GM23338 (cell line): ENCODE results near the gene UBE2J1. TPM values are rescaled to one million over a fixed set of nuclear protein-coding genes. Genes with fewer than 3 reads are reported as not detected.

Experiments
- ATAC-seq: fragments of 200-7000 bp; cut with Tn5 transposase; 3 replicates; pipeline ENCODE4 v1.9.1; 2020
- DNase-seq: peaks from one replicate; pipeline ENCODE4 v3.0.0-alpha.2; 2015; ENCODE audit warnings: low spot score
- H2AFZ ChIP-seq: fragments of 200-600 bp; sonication (generic); 2 replicates; pipeline ENCODE4 v1.8.0; 2016; ENCODE audit warnings: antibody characterized with exemption, mild to moderate bottlenecking, moderate library complexity
- H3F3A ChIP-seq: fragments of 200-600 bp; sonication (generic); replicated peaks from 2 replicates; pipeline ENCODE4 v1.8.0; 2017; ENCODE audit warnings: antibody characterized with exemption, mixed run types, low read depth
- H3K27ac ChIP-seq: fragments of 200-600 bp; sonication (generic); 2 replicates; pipeline ENCODE4 v1.6.1; 2016; ENCODE audit warnings: low read depth
- H3K27me3 ChIP-seq: fragments of 200-600 bp; sonication (generic); 2 replicates; pipeline ENCODE4 v1.8.0; 2016; ENCODE audit warnings: mild to moderate bottlenecking, mixed run types, moderate library complexity; ENCODE audit not compliant: insufficient read depth
- H3K36me3 ChIP-seq: fragments of 200-600 bp; sonication (generic); 2 replicates; pipeline ENCODE4 v1.8.0; 2016; ENCODE audit warnings: mild to moderate bottlenecking; ENCODE audit not compliant: insufficient read depth
- H3K4me1 ChIP-seq: fragments of 200-600 bp; sonication (generic); 2 replicates; pipeline ENCODE4 v1.8.0; 2016; ENCODE audit warnings: mild to moderate bottlenecking, moderate library complexity; ENCODE audit not compliant: insufficient read depth
- H3K4me2 ChIP-seq: fragments of 200-600 bp; sonication (generic); 2 replicates; pipeline ENCODE4 v1.7.1; 2017; ENCODE audit warnings: mixed run types
- H3K4me3 ChIP-seq: fragments of 200-600 bp; sonication (generic); 2 replicates; pipeline ENCODE4 v1.6.1; 2016; ENCODE audit warnings: mixed run types
- H3K79me2 ChIP-seq: fragments of 200-600 bp; sonication (generic); replicated peaks from 2 replicates; pipeline ENCODE4 v1.8.0; 2017; ENCODE audit warnings: mild to moderate bottlenecking; ENCODE audit not compliant: insufficient read depth
- H3K9me2 ChIP-seq: fragments of 200-600 bp; sonication (generic); 2 replicates; pipeline ENCODE4 v1.8.0; 2017; ENCODE audit not compliant: insufficient read depth
- H4K20me1 ChIP-seq: fragments of 200-600 bp; sonication (generic); replicated peaks from 2 replicates; pipeline ENCODE4 v1.8.0; 2017; ENCODE audit warnings: mild to moderate bottlenecking; ENCODE audit not compliant: insufficient read depth
- H3K27ac Mint-ChIP-seq: 2 replicates; pipeline ENCODE4 v1.8.0; 2020; ENCODE audit warnings: inconsistent platforms, mild to moderate bottlenecking, moderate library complexity, mixed read lengths
- H3K27me3 Mint-ChIP-seq: 3 replicates; pipeline ENCODE4 v1.8.0; 2022; ENCODE audit warnings: low read depth, mild to moderate bottlenecking, moderate library complexity, mixed read lengths, inconsistent platforms; ENCODE audit not compliant: insufficient read depth, poor library complexity
- H3K36me3 Mint-ChIP-seq: 3 replicates; pipeline ENCODE4 v1.8.0; 2021; ENCODE audit warnings: low read depth, mild to moderate bottlenecking, inconsistent platforms, moderate library complexity, mixed read lengths
- H3K4me1 Mint-ChIP-seq: 3 replicates; pipeline ENCODE4 v1.8.0; 2020; ENCODE audit warnings: mild to moderate bottlenecking, inconsistent platforms, mixed read lengths
- H3K4me3 Mint-ChIP-seq: 3 replicates; pipeline ENCODE4 v1.8.0; 2021; ENCODE audit warnings: moderate library complexity, mild to moderate bottlenecking, inconsistent platforms, mixed read lengths
- H3K9me3 Mint-ChIP-seq: 3 replicates; pipeline ENCODE4 v1.8.0; 2020; ENCODE audit warnings: moderate library complexity, mild to moderate bottlenecking, inconsistent platforms, mixed read lengths
- CREB1 ChIP-seq: fragments of 250-450 bp; sonication (Bioruptor Pico); IDR thresholded peaks from 2 replicates; pipeline ENCODE4 v1.5.0; 2020; ENCODE audit warnings: low read depth, mild to moderate bottlenecking, moderate library complexity
- CTCF ChIP-seq, 2 experiments: fragments of 200-600 bp in 1 of 2; sonication (generic) in 1 of 2; conservative IDR thresholded peaks; 2 replicates each; pipeline versions ENCODE4 v1.5.1 to v1.6.1; 2016 to 2017; ENCODE audit warnings: antibody characterized with exemption in 2 of 2, low read depth in 2 of 2, mild to moderate bottlenecking in 2 of 2, moderate library complexity in 1 of 2
- JUNB ChIP-seq: IDR thresholded peaks from one replicate; pipeline ENCODE4 v1.6.1; 2016; ENCODE audit warnings: antibody characterized with exemption; ENCODE audit not compliant: unreplicated experiment
- POLR2AphosphoS5 ChIP-seq: IDR thresholded peaks from 2 replicates; pipeline ENCODE4 v1.6.1; 2016; ENCODE audit warnings: antibody characterized with exemption, low read depth
- ZNF462 ChIP-seq: fragments of 250-450 bp; sonication (Bioruptor Pico); IDR thresholded peaks from 2 replicates; pipeline ENCODE4 v1.5.0; 2020; ENCODE audit warnings: mild to moderate bottlenecking, moderate library complexity
- polyA plus RNA-seq: library from polyadenylated mRNA; unstranded; fragments of >200 nt; fragmentation: Nextera tagmentation; extraction: Ambion mirVana; gene quantifications from 2 replicates; pipeline ENCODE4 v1.2.1, GENCODE V29; 2016
- total RNA-seq: library from RNA; depleted of rRNA; stranded (reverse); fragments of >200 nt; shearing (Covaris generic); gene quantifications from 2 replicates; pipeline ENCODE4 v1.2.3, GENCODE V29; 2014

UBE2J1 gene
- total and polyA plus RNA-seq, 2 experiments from 2014 or later, result 7.5 to 13.1 TPM

GRCh38 chr6:89353702-89354392 lies 1.3 kb upstream of the UBE2J1 start:
- no peaks in the 10 kb centered on the region for H3K9me3 Mint-ChIP-seq
- TF ChIP-seq CTCF (conservative IDR thresholded peaks at IDR 0.05; ENCODE audit: low read depth in 2 of 2) (no peak), POLR2AphosphoS5 (no peak), CREB1 (CRISPR knock-in tag) (no peak), ZNF462 (CRISPR knock-in tag) (no peak), JUNB (no peak)
- peak overlapping the region; percentile 60 for H3K4me3 Mint-ChIP-seq
- H3K27me3 Mint-ChIP-seq, result peaks cover 17% of the 10 kb centered on the region
- no peak for DNase-seq
- Histone ChIP-seq H3F3A (0 out of 2 replicates have a peak, but pooled peaks cover 4% of the 10 kb centered on the region), H3K36me3 (no peaks in the 10 kb centered on the region), H3K4me1 (peaks cover 8% of the 10 kb centered on the region; the same call in 1 of the 2 replicates), H3K4me2 (no peak overlapping the region), H2AFZ (no peak overlapping the region), H3K79me2 (no peaks in the 10 kb centered on the region), H3K9me2 (no peaks in the 10 kb centered on the region), H3K27ac (no peak overlapping the region), H4K20me1 (no peaks in the 10 kb centered on the region), H3K4me3 (no peak overlapping the region), H3K27me3 (peaks cover 27% of the 10 kb centered on the region)
- H3K4me1 Mint-ChIP-seq, result peaks cover 20% of the 10 kb centered on the region
- H3K36me3 Mint-ChIP-seq, result no peaks in the 10 kb centered on the region
- ATAC-seq, result no peak
- no peak overlapping the region for H3K27ac Mint-ChIP-seq
